Stomach (tissue), 9 donors: Measurements from ENCODE around the gene RANBP17. TPM values are rescaled to one million over a fixed set of nuclear protein-coding genes. Genes with fewer than 3 reads are reported as not detected.
"Not testable (repeated sequence)": the region's sequence is repeated elsewhere in the genome, so short reads cannot be mapped to it uniquely, and the experiment has no call there.

ENCODE experiments used
- DNase-seq, 2 donors: peaks; one replicate each; pipeline versions ENCODE4 v3.0.0 to v3.0.0-alpha.2; 2013 to 2019
- H3K27ac ChIP-seq, 5 donors: fragments of 200-600 bp in 4 of 5; sonication (generic) in 4 of 5; one replicate each; pipeline ENCODE4 v1.5.1; 2013 to 2019; ENCODE audit warnings: mild to moderate bottlenecking in 1 of 5, moderate library complexity in 1 of 5
- H3K27me3 ChIP-seq, 3 donors: fragments of 200-600 bp; sonication (generic); one replicate each; pipeline ENCODE4 v1.5.1; 2017 to 2019; ENCODE audit warnings: mixed run types in 1 of 3
- H3K36me3 ChIP-seq, 4 donors: fragments of 200-600 bp; sonication (generic); 1 replicate in 3 of 4; 2 replicates in 1 of 4; pipeline ENCODE4 v1.5.1; 2016 to 2019
- H3K4me1 ChIP-seq, 4 donors: fragments of 200-600 bp; sonication (generic); one replicate each; pipeline ENCODE4 v1.5.1; 2016 to 2019
- H3K4me3 ChIP-seq, 4 donors: fragments of 200-600 bp; sonication (generic) in 3 of 4; one replicate each; pipeline ENCODE4 v1.5.1; 2016 to 2019; ENCODE audit warnings: mild to moderate bottlenecking in 1 of 4
- H3K9me3 ChIP-seq, 4 donors: fragments of 200-600 bp; sonication (generic); one replicate each; pipeline ENCODE4 v1.5.1; 2016 to 2019
- EP300 ChIP-seq: sonication (generic); formaldehyde crosslinking; IDR thresholded peaks from one replicate; pipeline ENCODE4 v1.6.1; 2017; ENCODE audit warnings: antibody characterized with exemption
- POLR2A ChIP-seq, 4 donors: fragments of 450-650 bp; IDR thresholded peaks; one replicate each; pipeline ENCODE4 v1.6.1; 2016; ENCODE audit warnings: antibody characterized with exemption in 4 of 4, control low read depth in 2 of 4, mild to moderate bottlenecking in 1 of 4, moderate library complexity in 1 of 4
- POLR2AphosphoS5 ChIP-seq, 3 donors: sonication (generic); formaldehyde crosslinking; IDR thresholded peaks; one replicate each; pipeline ENCODE4 v1.6.1; 2016; ENCODE audit warnings: antibody characterized with exemption in 3 of 3
- WGBS, 5 donors: extraction: QIAGEN DNeasy Blood & Tissue Kit in 3 of 5; methylation state at CpG; one replicate each; pipeline versions ENCODE4 v1.1.5 to v1.1.7; 2013 to 2018; 5-methylcytosine and 5-hydroxymethylcytosine counted together
- intact Hi-C: fragments of 100-400 bp; cut with DNase I; formaldehyde crosslinking; loops from one replicate; pipeline ENCODE4 v1.15.1; 2023; ENCODE audit warnings: low total_unique reads
- polyA plus RNA-seq, 3 donors: library from polyadenylated mRNA; stranded (reverse); fragments of 200-250 nt; gene quantifications; one replicate each; pipeline ENCODE4 v1.2.3, GENCODE V29; 2013
- total RNA-seq, 5 donors: library from RNA; depleted of rRNA; stranded (reverse); fragments of >200 nt; gene quantifications; one replicate each; pipeline versions ENCODE4 v1.1.0 to v1.2.3, GENCODE V29; 2014 to 2016
- TF ChIP-seq, protein P1 (sequence below), 7 experiments: fragments of 450-650 bp in 4 of 7; fragments of 200-600 bp in 3 of 7; sonication (generic) in 3 of 7; IDR thresholded peaks; one replicate each; pipeline ENCODE4 v1.5.1; 2016 to 2019; ENCODE audit warnings: antibody characterized with exemption in 7 of 7, control low read depth in 2 of 7, mild to moderate bottlenecking in 1 of 7
- donor health status: healthy with polysubstance abuse.
- donor health status: Bipolar disorder and iron deficiency.
- donor health status: healthy.

RANBP17 gene
- total and polyA plus RNA-seq, 8 donors: 1.4 to 75.6 (median 10.5) TPM

DNA sequence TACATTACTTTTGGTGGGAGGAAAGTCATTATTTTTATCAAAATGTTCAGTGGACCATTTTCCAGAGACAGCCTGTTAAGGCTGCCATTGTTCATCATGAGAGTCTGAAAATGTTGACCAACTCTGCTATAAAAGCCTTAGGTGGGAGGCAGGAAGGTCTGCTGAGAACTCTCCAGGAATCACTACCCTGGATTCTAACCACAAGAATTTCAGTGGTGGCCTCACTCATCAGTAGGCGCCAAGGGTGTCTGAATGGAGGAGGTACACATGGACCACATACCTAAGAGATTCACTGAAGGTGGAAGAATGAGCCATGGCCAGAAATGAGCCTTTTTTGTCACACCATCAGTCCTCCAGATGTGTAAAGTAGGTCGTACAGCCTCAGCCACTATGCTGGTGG lies 426.2 kb downstream of the RANBP17 start:
- no peaks in the 10 kb centered on the region for H3K4me1 ChIP-seq
- no peak overlapping the region for H3K27ac ChIP-seq
- H3K36me3 ChIP-seq: no peaks in the 10 kb centered on the region
- no peak overlapping the region for H3K4me3 ChIP-seq
- TF ChIP-seq POLR2AphosphoS5 (IDR thresholded peaks at IDR 0.05) (no peak), POLR2A (IDR thresholded peaks at IDR 0.05) (no peak), EP300 (no peak)
- TF ChIP-seq, protein P1, sequence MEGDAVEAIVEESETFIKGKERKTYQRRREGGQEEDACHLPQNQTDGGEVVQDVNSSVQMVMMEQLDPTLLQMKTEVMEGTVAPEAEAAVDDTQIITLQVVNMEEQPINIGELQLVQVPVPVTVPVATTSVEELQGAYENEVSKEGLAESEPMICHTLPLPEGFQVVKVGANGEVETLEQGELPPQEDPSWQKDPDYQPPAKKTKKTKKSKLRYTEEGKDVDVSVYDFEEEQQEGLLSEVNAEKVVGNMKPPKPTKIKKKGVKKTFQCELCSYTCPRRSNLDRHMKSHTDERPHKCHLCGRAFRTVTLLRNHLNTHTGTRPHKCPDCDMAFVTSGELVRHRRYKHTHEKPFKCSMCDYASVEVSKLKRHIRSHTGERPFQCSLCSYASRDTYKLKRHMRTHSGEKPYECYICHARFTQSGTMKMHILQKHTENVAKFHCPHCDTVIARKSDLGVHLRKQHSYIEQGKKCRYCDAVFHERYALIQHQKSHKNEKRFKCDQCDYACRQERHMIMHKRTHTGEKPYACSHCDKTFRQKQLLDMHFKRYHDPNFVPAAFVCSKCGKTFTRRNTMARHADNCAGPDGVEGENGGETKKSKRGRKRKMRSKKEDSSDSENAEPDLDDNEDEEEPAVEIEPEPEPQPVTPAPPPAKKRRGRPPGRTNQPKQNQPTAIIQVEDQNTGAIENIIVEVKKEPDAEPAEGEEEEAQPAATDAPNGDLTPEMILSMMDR (IDR thresholded peaks at IDR 0.05): no peak
- no peaks in the 10 kb centered on the region for H3K27me3 ChIP-seq
- WGBS, 5 donors: 88 to 96% (median 90%) methylated on average over 2 of the region's 2 CpGs
- intact Hi-C loops: no loop called here
- no peak for DNase-seq
- H3K9me3 ChIP-seq: no peaks in the 10 kb centered on the region

DNA sequence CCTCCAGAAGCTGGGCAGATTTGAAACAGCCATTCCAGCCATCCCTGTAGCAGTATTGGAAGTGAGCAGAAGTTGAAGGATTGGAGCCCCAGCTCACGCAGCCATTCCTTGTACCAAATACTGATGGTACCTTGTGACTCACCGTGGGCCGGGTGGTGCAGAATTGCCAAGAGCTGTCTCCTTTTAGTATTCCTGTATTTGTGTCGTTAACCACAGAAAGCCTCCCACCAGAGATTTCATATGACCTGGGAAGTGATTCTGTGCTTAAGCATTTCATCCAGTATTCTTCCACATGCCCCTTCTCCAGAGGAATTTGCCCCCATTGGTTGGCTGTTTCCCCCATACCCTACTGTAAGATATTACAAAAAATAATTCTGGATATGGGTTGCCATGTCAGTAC lies 429.6 kb downstream of the RANBP17 start:
- Histone ChIP-seq H3K36me3 (peaks cover 0 to 8% (median 8%) of the 10 kb centered on the region in 4 donors), H3K27ac (no peak overlapping the region), H3K4me1 (no peaks in the 10 kb centered on the region), H3K9me3 (no peaks in the 10 kb centered on the region), H3K27me3 (no peaks in the 10 kb centered on the region), H3K4me3 (no peak overlapping the region)
- intact Hi-C loops: no loop called here
- 93 to 98% (median 97%) methylated on average over 4 of the region's 4 CpGs for WGBS, 5 donors
- TF ChIP-seq POLR2A (IDR thresholded peaks at IDR 0.05): no peak
- TF ChIP-seq EP300: no peak
- TF ChIP-seq, protein P1 (IDR thresholded peaks at IDR 0.05): no peak
- TF ChIP-seq POLR2AphosphoS5 (IDR thresholded peaks at IDR 0.05): no peak
- no peak for DNase-seq

DNA sequence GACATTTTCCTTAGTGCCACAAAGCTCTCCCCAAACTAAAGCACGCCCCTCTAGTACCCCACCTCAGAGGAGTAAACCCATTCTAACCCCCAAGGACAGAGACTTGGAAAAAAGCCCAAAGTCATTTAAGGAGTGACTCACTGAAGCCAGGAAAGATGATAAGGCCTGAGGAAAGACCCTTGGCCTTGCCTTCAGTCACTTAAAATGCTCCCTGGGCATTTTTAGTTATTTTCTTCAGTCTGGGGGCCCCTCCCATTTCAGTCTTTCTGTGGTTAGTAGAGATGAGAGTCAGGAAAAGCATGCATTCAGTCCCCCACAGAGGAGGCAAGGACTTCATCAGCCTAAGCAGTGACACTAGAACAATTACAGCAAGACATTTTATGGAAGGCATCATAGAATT lies 433.5 kb downstream of the RANBP17 start:
- WGBS, 5 donors: 38 to 61% (median 43%) methylated on average over 1 of the region's 1 CpG
- TF ChIP-seq, protein P1 (IDR thresholded peaks at IDR 0.05): no peak
- no peak for TF ChIP-seq POLR2AphosphoS5 (IDR thresholded peaks at IDR 0.05)
- no peak for TF ChIP-seq POLR2A (IDR thresholded peaks at IDR 0.05)
- TF ChIP-seq EP300: no peak
- H3K4me1 ChIP-seq: no peaks in the 10 kb centered on the region
- H3K36me3 ChIP-seq: peaks cover 0 to 20% (median 15%) of the 10 kb centered on the region in 4 donors
- no peak overlapping the region for H3K4me3 ChIP-seq
- intact Hi-C loops: no loop called here
- no peaks in the 10 kb centered on the region for H3K27me3 ChIP-seq
- H3K27ac ChIP-seq: no peak overlapping the region
- DNase-seq: no peak
- no peaks in the 10 kb centered on the region for H3K9me3 ChIP-seq

GRCh38 chr5:171295801-171296200 lies 434.0 kb downstream of the RANBP17 start:
- WGBS, 5 donors: 71 to 87% (median 76%) methylated on average over 5 of the region's 5 CpGs
- Histone ChIP-seq H3K27me3 (no peaks in the 10 kb centered on the region), H3K4me1 (no peaks in the 10 kb centered on the region), H3K9me3 (no peaks in the 10 kb centered on the region), H3K36me3 (peaks cover 0 to 25% (median 15%) of the 10 kb centered on the region in 4 donors), H3K4me3 (no peak overlapping the region), H3K27ac (no peak overlapping the region)
- intact Hi-C loops: no loop called here
- TF ChIP-seq, protein P1 (IDR thresholded peaks at IDR 0.05): no peak
- no peak for TF ChIP-seq POLR2A (IDR thresholded peaks at IDR 0.05)
- TF ChIP-seq EP300: no peak
- no peak for TF ChIP-seq POLR2AphosphoS5 (IDR thresholded peaks at IDR 0.05)
- no peak for DNase-seq

DNA sequence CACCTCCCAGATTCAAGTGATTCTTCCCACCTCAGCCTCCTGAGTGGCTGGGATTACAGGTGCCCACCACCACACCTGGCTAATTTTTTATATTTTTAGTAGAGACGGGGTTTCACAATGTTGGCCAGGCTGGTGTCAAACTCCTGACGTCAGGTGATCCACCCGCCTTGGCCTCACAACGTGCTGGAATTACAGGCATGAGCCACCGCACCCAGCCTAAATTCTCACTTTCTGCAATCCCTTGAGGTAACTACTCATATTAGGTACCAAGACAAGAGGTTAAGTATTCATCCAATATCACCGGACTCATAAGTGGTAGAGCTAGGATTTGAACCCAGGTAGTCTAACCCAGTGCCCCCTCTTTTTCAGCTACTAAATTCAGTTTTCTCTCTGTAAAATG lies 436.1 kb downstream of the RANBP17 start:
- H3K9me3 ChIP-seq, DNase-seq, H3K4me1 ChIP-seq, intact Hi-C loops, H3K27ac ChIP-seq, H3K4me3 ChIP-seq: not testable (repeated sequence)
- 91 to 99% (median 97%) methylated on average over 6 of the region's 6 CpGs for WGBS, 5 donors
- Histone ChIP-seq H3K27me3 (peaks cover 0 to 11% (median 0%) of the 10 kb centered on the region in 3 donors), H3K36me3 (peaks cover 0 to 27% (median 15%) of the 10 kb centered on the region in 4 donors)
